HG03064 (cell line): Measurements from ENCODE around the gene NTNG2.

Experiments used
- ATAC-seq: cut with Tn5 transposase; IDR thresholded peaks from one replicate; pipeline ENCODE4 v1.9.1; 2021; ENCODE audit warnings: low read depth; ENCODE audit not compliant: unreplicated experiment

The NTNG2 gene

DNA sequence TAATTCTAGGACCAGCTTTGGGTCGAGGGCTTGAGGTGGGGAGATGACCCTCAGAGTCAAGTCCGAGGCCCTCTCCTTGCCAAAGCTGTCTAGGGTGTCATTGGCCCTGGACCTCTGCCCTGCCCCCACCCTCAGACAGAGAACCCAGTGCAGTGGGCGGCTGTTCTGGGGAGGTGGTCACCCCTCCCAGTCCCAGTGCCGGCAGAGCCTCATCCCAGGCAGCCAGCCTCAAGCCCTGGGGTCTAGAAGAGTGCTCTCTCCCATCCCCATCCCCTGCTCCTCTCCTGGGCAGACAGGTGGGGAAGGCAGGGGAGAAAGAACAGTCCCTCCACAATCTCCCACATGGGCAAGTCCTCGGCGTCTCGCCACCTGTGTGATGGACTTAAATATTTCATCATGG is 7.0 kb downstream of the NTNG2 start:
- ATAC-seq = no peak

GRCh38 chr9:132169672-132170392 is 8.0 kb downstream of the NTNG2 start:
- ATAC-seq = no peak

DNA sequence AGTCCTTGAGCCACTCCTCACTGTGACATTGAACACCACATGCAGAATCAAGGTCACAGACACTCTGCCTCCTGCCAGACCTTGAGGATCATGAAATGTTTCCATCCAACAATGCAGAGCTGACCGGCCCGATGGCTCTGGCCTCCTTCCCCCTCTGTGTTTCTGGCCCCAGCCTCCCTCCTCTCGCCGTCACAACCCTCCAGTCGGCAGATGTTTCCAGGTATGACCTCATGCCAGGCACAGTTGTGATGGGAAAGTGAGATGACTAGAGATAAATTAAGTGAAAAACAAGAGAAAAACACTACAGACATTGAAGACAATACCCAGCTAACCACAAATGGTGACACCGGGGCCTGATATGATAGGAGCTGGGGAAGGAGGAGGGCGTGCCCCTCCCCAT is 9.8 kb downstream of the NTNG2 start:
- ATAC-seq = no peak

DNA sequence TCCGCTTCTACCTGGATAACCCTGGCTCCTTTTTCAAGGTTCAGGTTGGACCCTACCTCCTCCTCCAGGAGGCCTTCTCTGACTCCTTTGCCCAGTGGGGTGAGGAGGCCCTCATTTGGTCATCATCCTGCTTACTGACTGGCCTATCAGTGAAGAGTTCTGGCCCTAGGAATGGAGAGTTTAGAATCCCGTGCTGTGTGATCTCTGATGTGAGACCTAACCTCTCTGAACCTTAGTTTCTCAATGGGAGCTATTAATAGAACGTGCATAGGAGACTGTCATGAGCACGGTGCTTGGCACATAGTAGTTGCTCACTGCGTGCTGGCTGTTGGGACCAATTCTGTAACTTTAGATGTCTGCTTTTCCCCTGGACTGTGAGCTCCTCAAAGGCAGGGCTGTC is 10.3 kb downstream of the NTNG2 start:
- ATAC-seq = no peak

DNA sequence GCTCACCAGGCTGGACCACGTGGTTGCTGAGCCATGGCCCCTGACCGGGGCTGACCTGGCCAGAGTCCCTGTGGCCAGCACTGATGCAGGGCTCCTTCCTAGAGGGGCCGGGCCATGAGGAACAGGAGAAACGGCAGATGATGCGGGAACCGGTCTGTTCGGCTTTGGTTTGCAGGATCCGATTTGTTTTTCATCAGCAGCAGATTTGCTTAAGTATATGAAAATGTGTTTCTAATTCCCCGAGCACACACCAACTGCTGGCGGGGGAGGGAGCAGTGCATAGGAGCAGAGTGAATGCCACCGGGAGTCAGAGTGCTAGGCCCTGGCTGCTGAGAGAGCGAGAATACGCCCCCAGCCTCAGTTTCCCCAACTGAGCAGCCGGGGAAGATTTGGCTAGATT is 13.6 kb downstream of the NTNG2 start:
- ATAC-seq = no peak

DNA sequence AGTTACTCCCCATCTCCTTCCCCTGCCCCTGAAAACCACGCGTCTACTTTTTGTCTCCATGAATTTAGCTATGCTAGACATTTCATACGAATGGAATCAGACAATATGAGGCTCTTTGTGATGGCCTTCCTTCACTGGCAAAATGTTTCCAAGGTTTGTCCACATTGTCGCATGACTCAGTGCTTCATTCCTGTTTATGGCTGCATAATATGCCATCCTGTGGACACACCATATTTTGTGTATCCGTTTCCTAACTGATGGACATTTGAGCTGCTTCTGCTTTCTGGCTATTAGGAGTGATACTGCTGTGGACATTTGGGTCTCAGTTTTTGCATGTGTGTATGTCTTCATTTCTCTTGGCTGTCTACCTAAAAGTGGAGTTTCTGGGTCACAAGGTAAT is 14.5 kb downstream of the NTNG2 start:
- no peak for ATAC-seq

DNA sequence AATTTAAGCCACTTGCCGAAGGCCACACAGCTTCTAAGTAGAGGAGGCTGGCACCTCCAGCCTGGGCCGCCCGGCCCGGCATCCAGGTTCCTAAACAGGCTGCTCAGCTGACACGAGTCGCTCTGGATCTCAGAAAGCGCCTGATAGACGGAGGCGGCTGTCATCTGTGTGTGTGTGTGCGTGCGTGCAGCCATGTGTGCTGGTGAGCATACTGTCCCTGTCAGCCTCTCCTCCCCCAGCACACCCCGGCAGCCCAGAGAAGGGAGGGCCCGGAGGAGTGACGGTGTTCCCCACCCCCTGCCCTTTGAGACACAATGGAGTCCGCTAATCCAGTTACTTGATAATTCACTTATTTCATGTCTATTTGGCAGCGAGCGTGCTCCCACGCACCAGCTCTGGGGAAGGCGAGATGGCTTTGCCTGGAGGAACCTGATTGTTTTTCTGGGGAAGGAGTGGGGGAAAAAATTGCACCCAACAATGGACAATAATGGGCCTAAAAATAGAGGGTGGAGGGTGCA is 20.0 kb downstream of the NTNG2 start:
- ATAC-seq = no peak

- no peak for ATAC-seq
These were observed 20.6 kb downstream of the NTNG2 start for GRCh38 chr9:132182314-132183091.

GRCh38 chr9:132183134-132183533 is 21.3 kb downstream of the NTNG2 start:
- no peak for ATAC-seq

- no peak for ATAC-seq
These were observed 21.9 kb downstream of the NTNG2 start for GRCh38 chr9:132183715-132184114.

GRCh38 chr9:132184124-132184523 is 22.3 kb downstream of the NTNG2 start:
- no peak for ATAC-seq

DNA sequence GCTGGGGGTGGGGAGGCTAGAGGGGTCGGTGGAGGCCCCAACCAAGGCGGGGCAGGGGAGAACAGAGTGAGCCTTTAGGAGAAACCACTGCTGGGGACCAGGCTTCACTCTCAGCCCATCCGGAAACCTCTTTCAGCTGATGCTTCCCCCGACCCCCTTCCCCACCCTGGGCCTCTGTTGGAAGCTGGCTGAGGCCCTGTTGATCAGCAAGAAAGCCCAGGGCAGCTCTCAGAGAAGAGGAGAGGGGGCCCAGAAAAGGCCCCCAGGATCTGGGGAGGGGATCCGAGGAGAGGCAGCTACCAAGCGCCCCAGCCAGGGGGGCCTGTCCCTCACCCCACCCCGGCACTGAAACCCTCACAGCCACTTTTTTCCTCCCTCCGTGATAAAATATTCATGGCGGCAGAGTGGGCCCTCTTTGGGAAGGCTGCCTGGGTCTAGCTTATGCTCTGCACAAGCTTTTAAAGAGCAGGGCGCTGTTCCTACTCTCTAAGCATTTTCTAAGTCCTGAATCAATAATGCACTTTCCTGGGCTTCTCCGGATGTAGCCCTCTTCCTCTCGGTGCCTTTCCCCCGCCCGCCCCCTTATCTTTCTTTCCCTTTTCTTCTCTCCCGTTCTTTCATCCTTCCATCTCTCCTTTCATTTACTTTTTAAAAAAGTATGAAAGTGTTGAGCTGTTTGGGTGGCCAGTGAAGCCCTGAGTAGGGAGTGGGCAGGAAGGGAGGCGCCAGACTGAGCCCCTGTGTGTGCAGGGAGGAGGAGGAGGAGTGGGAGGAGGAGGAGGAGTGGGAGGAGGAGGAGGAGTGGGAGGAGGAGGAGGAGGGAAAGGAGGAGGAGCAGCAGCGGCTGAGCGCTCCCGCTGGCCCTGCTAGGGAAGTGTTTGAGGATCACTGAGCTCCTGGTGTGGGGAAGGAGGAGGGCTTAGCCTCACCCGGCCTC is 23.5 kb downstream of the NTNG2 start:
- no peak for ATAC-seq

GRCh38 chr9:132187121-132187620 is 25.3 kb downstream of the NTNG2 start:
- ATAC-seq = no peak

DNA sequence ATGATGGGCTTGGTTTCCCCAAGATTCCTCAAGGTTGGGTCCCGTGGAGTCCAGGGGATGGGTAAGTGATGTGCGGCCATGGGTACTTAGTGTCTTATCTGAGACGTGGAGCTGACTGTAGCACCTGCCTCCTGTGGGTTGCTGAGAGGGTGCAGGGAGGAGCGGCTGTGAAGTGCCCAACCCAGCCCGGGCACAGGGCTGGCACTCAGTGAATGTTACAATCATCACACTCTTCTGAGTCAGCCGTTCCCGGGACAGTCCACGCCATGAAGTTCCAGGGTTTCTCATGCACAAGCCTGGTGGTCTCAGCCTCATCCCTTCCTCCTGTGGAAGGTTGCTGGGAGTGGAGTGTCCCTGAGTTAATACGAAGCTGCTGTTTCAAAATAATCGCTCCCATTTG is 29.1 kb downstream of the NTNG2 start:
- no peak for ATAC-seq

GRCh38 chr9:132192728-132193127 is 30.9 kb downstream of the NTNG2 start:
- ATAC-seq = no peak

DNA sequence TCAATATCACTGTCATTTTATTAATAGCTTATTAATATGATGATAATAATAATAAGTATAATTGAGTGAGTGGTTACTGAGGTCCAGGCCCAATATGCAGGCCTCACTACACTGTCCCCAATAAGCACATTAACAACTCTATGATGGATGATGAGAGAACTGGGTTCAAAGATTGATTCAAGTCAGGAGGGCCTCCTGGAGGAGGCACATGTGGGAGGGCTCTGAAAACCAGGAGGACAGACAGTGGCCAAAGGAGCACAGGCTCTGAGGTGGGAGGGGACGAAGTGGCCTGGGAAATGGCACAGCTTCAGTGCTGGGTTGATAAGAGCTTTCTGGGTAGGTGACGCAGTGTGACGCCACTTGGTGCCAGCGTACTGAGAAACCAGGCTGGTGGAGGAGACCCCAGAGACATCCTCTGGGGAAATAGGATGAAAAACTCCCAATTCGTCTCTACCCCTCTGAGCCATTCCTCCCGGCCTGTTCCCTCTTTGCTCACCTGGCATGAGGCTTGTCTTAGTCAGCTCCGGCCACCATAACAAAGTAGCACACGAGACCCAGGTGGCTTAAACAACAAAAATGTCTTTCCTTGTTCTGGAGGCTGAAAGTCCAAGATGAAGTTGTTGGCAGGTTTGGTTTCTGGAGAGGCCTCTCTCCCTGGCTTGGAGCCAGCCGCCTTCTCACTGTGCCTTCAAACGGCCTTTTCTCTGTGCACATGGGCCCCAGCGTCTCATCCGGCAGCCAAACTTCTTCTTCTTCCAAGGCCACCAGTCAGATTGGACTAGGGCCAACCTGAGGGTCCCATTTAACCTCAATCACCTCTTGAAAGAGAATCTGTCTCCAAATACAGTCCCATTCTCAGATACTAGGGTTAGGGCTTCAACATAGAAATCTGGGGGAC is 31.6 kb downstream of the NTNG2 start:
- no peak for ATAC-seq

DNA sequence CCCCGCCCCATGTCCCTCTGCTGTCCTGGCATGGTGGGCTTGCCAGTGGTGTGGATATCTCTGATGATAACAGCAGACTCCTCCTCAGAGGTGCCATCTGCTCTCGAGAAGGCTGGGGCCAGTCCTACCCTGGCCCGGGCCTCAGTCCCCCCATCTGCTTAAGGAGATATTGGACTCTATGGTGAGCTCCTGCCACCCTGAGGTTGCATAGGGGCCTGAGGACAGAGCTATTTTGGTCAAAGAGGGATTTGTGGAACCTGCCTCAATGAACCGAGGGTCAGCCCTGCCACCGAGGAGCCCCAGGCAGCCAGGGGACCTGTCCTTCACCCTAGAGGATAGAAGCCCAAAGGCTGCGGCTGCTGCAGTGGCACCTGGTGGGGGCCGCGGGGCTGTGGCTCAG is 32.6 kb downstream of the NTNG2 start:
- no peak for ATAC-seq

DNA sequence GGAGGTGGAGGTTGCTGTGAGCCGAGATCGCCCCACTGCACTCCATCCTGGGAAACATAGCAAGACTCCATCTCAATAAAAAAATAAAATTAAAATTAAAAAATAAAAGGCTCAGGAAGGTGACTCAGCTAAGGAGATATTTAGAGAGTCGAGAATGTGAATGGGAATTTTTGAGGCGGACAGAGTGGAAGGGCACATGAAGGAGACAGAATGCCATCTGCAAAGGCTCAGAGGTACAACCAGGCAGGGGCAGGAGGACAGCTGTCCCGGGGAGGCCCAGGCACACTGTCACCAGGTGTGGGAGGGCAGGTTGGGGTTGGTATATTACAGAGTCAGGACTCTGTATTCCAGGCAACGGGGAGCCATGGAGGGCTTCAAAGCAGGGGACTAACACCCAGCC is 35.5 kb downstream of the NTNG2 start:
- no peak for ATAC-seq

- no peak for ATAC-seq
These were observed 36.1 kb downstream of the NTNG2 start for GRCh38 chr9:132197856-132198550.
